SJSA1 (cell line): Measurements from ENCODE around the gene MPDU1. TPM values are rescaled to one million over a fixed set of nuclear protein-coding genes. Genes with fewer than 3 reads are reported as not detected.
A peak's percentile ranks its signal among the peaks of the same experiment; 100 is the strongest.

Experiments used
- DNase-seq, 2 experiments: peaks; one replicate each; pipeline ENCODE4 v3.0.0-alpha.2; 2015 to 2020; ENCODE audit warnings: low spot score in 2 of 2, low read depth in 1 of 2
- H3K27ac ChIP-seq: fragments of 250-450 bp; sonication (Bioruptor Pico); 2 replicates; pipeline ENCODE4 v1.5.1; 2020; ENCODE audit warnings: mild to moderate bottlenecking, moderate library complexity
- H3K27me3 ChIP-seq: fragments of 250-450 bp; sonication (Bioruptor Pico); replicated peaks from 2 replicates; pipeline ENCODE4 v1.5.1; 2020; ENCODE audit warnings: mild to moderate bottlenecking, moderate library complexity
- H3K36me3 ChIP-seq: fragments of 250-450 bp; sonication (Bioruptor Pico); 2 replicates; pipeline ENCODE4 v1.5.1; 2020; ENCODE audit warnings: mild to moderate bottlenecking
- H3K4me1 ChIP-seq: fragments of 250-450 bp; sonication (Bioruptor Pico); replicated peaks from 2 replicates; pipeline ENCODE4 v1.6.1; 2021; ENCODE audit warnings: mild to moderate bottlenecking
- H3K4me3 ChIP-seq: fragments of 250-450 bp; sonication (Bioruptor Pico); 2 replicates; pipeline ENCODE4 v1.5.1; 2020; ENCODE audit warnings: mild to moderate bottlenecking
- H3K9me3 ChIP-seq: fragments of 250-450 bp; sonication (Bioruptor Pico); replicated peaks from 2 replicates; pipeline ENCODE4 v1.5.1; 2020; ENCODE audit warnings: mild to moderate bottlenecking
- total RNA-seq: library from RNA; depleted of rRNA; stranded (reverse); fragments of >200 nt; shearing (Covaris generic); gene quantifications from 2 replicates; pipeline ENCODE4 v1.2.3, GENCODE V29; 2014; rRNA removed

Gene MPDU1
- total RNA-seq = 166 and 213 TPM in 2 replicates

DNA sequence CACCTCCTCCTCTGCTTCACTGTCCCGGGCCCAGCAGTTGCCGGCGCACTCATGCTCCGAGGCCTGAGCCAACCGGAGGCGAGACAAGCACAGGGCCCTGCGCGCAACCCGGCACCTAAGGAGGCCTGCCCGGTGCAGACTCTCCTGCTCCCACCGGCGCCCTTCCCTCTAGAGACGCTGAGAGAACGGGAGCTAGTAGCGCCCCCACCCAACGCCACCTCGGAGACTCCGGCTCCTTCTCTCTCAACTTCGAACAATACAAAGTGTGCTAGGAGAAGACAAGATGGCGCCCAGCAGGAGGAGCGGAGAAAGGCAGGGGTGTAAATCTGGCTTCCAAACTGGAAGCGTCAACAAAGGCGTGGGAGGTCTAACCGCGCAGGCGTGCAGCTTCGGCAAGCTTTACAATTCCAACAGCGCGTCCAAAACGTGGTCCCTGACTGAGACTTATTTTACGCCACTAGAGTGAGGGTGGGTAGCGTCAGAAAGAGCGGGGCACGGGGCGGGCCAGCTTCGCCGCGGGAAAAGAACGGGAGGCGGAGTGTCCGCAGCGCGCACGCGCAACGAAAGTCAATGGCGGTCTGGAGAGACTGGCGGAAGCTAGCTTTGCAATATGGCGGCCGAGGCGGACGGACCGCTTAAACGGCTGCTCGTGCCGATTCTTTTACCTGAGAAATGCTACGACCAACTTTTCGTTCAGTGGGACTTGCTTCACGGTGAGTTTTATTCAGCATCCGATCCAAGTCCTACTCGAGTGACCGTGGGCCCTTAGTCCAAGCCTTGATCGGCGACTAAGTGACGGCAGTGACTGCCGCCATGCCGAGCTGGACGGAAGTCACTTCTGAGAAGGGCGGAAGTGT is at the start of gene MPDU1:
MPDU1 (plus strand) TSS at position 600 of the 857 bp plus-strand sequence; CDS start at position 611, 11 bp downstream.
- H3K4me1 ChIP-seq = peaks cover 33% of the 10 kb centered on the region
- no peaks in the 10 kb centered on the region for H3K9me3 ChIP-seq
- peak within 1 kb of the TSS; percentile 98 for H3K27ac ChIP-seq
- H3K4me3 ChIP-seq = peak within 1 kb of the TSS; percentile 60
- H3K27me3 ChIP-seq = no peaks in the 10 kb centered on the region
- H3K36me3 ChIP-seq = peaks cover 57% of the 10 kb centered on the region
- peak; percentile 97 to 98 for DNase-seq

DNA sequence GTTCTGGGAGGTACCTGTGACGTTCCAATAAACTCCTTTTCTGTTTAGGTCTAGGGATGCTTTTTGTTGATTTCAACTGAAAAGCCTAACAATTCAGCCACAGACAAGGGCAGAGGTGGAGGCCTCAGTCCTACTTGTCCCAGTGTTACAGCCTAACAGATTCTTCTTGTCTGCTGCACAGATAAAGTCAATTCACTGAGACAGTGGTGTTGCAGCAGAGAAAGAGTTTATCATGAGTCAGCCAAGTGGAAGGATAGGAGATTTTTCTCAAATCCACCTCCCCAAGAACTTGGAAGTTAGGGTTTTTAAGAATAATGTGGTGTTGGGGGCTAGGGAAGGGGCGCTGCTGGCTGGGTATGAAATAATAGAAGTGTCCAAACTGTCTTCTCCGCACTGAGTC is 45.6 kb upstream of the MPDU1 start:
- DNase-seq = no peak
- Histone ChIP-seq H3K27me3 (no peaks in the 10 kb centered on the region), H3K9me3 (peaks cover 15% of the 10 kb centered on the region), H3K27ac (no peak overlapping the region), H3K4me1 (no peaks in the 10 kb centered on the region), H3K4me3 (no peak overlapping the region), H3K36me3 (no peaks in the 10 kb centered on the region)

DNA sequence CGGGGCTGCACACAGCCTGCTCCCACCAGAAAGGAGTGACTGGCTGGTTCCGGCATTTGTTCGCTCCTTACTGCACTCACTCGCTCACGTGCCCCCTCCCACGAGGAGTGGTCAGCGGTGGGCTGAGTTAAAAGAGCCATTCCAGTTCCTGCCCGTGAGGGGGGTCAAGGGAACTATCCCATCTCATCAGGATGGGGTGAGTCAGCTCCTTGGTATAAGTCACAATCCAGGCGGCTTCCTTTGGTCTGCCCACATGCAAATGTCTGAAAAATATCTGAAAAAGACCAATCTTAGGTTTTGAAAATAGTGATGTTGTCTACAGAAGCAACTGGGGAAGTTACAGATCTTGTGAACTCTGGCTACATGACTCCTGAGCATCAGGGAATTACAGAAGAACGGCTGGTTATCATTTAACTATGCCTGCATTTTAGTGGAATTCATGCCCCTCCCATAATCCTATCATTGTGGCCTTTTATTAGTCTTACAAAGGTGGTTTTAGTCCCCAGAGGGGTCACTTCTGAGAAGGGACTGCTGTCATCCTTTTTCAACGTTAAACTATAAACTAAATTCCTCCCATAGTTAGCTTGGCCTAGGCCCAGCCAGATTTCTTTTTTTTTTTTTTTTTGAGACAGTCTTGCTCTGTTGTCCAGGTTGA is 44.6 kb upstream of the MPDU1 start:
- no peaks in the 10 kb centered on the region for H3K36me3 ChIP-seq
- no peaks in the 10 kb centered on the region for H3K4me1 ChIP-seq
- no peak overlapping the region for H3K27ac ChIP-seq
- no peak for DNase-seq
- H3K4me3 ChIP-seq = no peak overlapping the region
- H3K27me3 ChIP-seq = no peaks in the 10 kb centered on the region
- H3K9me3 ChIP-seq = peaks cover 15% of the 10 kb centered on the region

DNA sequence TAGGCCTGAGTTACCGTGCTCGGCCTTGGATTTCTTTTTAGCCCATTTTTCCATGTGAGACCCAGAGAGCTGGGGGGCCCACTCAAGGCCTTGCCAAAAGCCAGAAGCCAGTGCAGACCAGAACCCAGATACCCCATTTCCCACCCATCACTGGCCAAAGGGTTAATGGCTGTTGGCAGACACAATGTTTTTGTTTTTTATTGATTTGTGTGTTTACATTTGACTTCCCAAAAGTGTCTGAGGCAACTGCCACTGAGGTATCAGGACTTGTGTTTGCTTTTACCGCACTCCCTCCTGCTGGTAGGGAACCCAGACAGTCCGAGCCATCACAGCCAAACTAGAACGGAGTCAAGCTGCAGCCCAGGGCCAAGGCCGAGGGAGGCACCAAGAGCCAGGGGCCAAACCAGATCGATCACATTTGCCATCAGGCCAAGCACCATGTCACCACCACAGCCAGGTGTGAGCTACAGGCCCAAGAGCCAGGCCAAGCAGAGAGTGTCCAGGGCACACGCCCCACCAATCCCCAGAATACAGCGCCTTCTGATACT is 42.5 kb upstream of the MPDU1 start:
- Histone ChIP-seq H3K4me1 (no peaks in the 10 kb centered on the region), H3K36me3 (no peaks in the 10 kb centered on the region)
- DNase-seq = no peak

DNA sequence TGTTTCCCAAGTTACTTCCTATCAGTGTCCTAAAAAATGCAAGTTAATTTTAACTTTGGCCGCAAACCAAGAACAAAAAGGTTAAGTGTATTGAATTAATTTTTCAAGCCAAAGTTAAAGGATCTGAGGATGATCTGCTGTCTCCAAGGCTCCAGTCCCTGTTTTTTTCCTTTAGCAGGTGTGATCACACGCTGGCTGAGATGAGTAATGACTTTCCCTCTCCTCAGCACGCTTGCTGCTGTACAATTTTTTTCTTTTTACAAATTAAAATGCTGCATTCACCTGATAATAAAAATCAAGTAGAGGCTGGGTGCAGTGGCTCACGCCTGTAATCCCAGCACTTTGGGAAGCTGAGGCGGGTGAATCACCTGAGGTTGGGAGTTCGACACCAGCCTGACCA is 38.7 kb upstream of the MPDU1 start:
- no peak for DNase-seq
- Histone ChIP-seq H3K9me3 (no peaks in the 10 kb centered on the region), H3K27ac (no peak overlapping the region), H3K4me1 (peaks cover 12% of the 10 kb centered on the region), H3K4me3 (no peak overlapping the region), H3K36me3 (no peaks in the 10 kb centered on the region), H3K27me3 (no peaks in the 10 kb centered on the region)

More for the DNA sequence above, 42.5 kb upstream of the MPDU1 start:
- Histone ChIP-seq H3K27ac (no peak overlapping the region), H3K9me3 (peaks cover 15% of the 10 kb centered on the region), H3K4me3 (no peak overlapping the region), H3K27me3 (no peaks in the 10 kb centered on the region)

DNA sequence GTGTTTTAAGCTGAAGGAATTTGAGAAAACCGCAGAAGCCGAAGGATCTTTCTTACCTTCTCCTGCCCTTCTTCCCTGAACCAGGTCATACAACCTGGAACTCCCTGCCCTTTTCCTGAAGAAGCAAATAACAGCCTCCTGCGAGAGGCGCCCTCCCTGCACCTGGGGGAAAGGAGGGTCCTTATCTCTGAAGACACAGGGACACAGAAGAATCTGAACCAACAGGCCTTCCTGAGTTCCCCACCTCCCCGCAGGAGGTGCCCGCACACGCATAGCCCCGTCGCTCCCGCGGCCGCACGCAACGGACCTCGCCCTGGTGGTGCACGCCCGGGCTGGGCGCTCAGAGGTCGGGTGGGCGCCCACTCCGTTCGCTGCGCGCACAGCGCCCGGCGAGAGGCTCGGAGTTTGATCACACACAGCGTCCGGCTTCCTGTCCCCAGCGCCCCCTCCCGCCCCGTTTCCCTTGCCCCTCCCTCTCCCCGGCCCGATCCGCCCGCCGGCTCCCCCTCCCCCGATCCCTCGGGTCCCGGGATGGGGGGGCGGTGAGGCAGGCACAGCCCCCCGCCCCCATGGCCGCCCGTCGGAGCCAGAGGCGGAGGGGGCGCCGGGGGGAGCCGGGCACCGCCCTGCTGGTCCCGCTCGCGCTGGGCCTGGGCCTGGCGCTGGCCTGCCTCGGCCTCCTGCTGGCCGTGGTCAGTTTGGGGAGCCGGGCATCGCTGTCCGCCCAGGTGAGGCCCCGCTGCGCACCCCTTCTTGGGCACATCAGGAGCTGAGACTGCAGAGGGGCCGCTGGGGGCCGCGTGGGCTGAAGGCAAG is 34.9 kb upstream of the MPDU1 start, which contains the start of gene TNFSF12:
TNFSF12 (plus strand) TSS at position 474 of the 816 bp plus-strand sequence; CDS start at position 570, 96 bp downstream.
- Histone ChIP-seq H3K27ac (no peak within 1 kb of the TSS), H3K9me3 (no peaks in the 10 kb centered on the region), H3K4me3 (peak within 1 kb of the TSS; percentile 47), H3K27me3 (no peaks in the 10 kb centered on the region), H3K36me3 (no peaks in the 10 kb centered on the region), H3K4me1 (peaks cover 12% of the 10 kb centered on the region)
- peak; percentile 29 to 61 for DNase-seq

DNA sequence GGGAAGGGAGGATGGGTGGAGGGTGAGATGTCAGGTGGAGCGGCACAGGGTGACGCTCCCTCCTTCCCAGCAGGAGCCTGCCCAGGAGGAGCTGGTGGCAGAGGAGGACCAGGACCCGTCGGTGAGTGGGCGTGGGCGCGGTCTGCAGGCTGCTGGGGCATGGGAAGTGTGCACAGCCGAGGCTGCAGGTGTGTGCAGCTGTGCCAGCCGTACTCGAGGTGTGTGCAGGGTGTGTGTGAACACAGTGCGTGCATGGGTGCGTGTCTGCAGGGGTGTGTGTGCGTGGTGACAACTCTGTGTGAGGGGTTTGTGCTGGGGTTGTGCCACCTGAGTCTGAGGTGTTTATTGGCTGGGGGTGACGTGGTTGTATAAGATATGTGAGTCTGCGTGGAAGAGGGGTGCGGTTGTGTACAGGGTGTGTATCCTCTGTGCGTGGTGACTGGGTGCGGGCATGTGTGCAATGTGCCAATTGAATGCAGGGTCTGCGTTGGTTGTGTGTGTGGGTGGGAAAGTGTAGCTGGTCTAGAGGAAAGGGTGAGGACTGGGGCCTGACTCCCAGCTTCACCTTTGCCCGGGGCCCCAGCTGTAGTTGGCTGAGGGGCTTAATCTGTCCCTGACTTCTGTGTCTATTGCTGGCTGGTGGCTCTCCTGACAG is 34.1 kb upstream of the MPDU1 start:
- Histone ChIP-seq H3K27ac (no peak overlapping the region), H3K9me3 (no peaks in the 10 kb centered on the region), H3K4me1 (peaks cover 12% of the 10 kb centered on the region), H3K27me3 (no peaks in the 10 kb centered on the region), H3K4me3 (peak overlapping the region; percentile 47), H3K36me3 (no peaks in the 10 kb centered on the region)
- no peak for DNase-seq

DNA sequence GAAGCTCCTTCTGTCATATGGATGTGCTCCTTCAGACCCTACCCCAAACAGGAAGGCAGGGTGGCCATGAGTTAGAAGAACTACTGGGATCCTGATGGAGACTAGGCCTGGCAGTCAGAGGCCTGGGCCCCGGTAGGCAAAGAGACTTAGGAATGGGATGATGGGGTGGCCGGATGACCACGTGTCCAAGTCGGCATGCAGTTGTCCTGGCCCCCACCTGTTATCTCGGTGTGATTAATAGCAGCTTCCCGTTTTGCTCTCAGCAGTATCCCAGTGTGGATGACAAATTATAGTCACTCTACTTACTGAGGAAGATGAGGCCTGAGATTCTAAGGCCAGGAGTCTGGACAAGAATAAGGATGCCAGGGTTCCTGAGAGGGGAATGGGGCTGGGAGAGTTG is 33.3 kb upstream of the MPDU1 start:
- Histone ChIP-seq H3K9me3 (no peaks in the 10 kb centered on the region), H3K36me3 (no peaks in the 10 kb centered on the region), H3K27ac (no peak overlapping the region), H3K27me3 (no peaks in the 10 kb centered on the region), H3K4me3 (no peak overlapping the region), H3K4me1 (peaks cover 12% of the 10 kb centered on the region)
- no peak for DNase-seq

DNA sequence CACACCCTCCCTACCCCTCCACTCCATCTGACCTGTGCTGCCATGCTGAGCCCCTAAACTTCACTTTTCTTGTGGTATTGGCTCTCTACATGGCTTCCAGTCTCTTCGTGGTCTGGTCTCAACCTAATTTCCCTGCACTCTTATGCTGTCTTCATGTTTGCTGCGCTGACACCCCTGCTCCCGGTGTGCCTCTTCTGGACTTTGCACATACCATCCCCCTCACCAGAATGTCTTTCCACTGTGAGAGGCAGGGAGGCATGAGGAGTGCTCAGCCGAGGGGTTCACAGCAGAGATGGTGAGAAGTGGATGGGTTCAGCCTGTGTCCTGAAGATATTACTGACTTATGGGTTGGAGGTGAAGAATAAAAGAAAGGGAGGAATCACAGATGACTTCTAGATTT is 32.3 kb upstream of the MPDU1 start:
- Histone ChIP-seq H3K27ac (no peak overlapping the region), H3K9me3 (no peaks in the 10 kb centered on the region), H3K36me3 (no peaks in the 10 kb centered on the region), H3K27me3 (no peaks in the 10 kb centered on the region), H3K4me3 (no peak overlapping the region), H3K4me1 (peaks cover 12% of the 10 kb centered on the region)
- DNase-seq = no peak

DNA sequence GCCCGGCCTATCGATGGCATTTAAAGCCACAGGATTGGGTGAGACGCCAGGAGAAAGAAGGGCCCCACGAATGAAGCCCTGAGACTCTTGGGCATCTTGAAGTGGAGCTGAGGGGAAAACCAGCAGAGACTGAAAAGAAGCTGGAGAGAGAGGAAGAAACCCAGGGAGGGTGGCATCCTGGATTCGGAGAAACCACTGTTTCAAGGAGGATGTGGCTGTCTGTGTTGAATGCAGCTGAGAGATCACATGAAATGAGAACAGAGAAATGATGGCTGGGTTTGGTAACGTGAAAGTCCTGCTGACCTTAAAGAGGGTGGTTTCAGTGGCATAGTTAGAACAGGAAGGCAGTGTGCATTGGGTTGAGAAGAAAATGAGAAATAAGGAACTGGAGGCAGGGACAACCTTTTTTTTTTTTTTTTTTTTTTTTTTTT is 31.0 kb upstream of the MPDU1 start:
- H3K27me3 ChIP-seq = no peaks in the 10 kb centered on the region
- no peak overlapping the region for H3K4me3 ChIP-seq
- H3K9me3 ChIP-seq = no peaks in the 10 kb centered on the region
- no peak overlapping the region for H3K27ac ChIP-seq
- H3K36me3 ChIP-seq = no peaks in the 10 kb centered on the region
- H3K4me1 ChIP-seq = peaks cover 12% of the 10 kb centered on the region
- DNase-seq = no peak

DNA sequence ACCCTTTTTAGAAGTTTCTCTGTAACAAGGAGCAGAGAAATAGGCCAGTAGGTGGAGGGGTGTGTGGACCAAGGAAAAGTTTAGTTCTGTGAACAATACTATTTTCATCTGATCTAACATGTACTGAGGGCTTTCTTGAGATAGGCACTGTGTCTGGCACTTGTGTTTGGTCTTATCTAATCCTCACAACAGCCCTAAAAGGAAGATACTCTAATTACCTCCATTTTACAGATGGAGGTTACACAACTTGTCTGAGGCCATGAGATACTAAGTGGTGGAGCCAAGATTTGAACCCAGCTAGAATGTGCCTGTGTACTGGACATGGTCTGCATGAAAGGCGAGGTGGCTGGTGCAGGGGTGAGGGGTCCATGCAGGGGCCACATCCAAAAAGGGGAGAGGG is 30.3 kb upstream of the MPDU1 start:
- H3K9me3 ChIP-seq = no peaks in the 10 kb centered on the region
- H3K4me3 ChIP-seq = no peak overlapping the region
- H3K27me3 ChIP-seq = no peaks in the 10 kb centered on the region
- DNase-seq = no peak
- no peak overlapping the region for H3K27ac ChIP-seq
- peaks cover 10% of the 10 kb centered on the region for H3K4me1 ChIP-seq
- no peaks in the 10 kb centered on the region for H3K36me3 ChIP-seq

DNA sequence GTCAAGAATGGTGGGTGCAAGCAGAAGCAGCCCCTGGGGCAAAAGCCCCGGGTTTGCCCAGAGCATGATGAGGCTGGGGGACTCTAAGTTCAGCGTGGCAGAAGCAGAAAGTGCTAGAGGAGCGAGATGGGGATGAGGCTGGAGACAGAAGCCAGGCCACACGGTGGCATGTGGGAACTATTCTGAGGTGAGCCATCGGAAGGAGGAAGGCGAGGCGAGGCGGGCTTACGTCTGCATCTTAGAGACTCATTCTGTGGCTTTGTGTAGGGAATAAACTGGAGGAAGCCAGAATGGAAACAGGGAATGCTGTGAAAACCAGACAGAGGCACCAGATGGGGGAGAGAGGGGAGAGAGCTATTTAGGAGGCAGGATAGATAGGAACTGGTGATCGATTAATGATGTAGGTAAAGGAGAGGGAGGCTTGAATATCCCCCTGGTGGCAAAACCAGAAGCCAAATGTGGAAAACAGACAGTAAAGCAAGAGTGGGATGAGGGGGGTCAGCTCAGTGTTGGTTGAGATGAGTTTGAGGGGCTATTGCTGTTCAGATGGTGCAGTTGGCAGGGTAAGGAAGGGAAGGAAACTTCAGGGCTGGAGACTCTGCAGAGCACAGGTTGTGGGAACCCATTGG is 28.2 kb upstream of the MPDU1 start:
- no peak overlapping the region for H3K27ac ChIP-seq
- no peaks in the 10 kb centered on the region for H3K9me3 ChIP-seq
- no peaks in the 10 kb centered on the region for H3K36me3 ChIP-seq
- DNase-seq = no peak
- peaks cover 2% of the 10 kb centered on the region for H3K4me1 ChIP-seq
- H3K4me3 ChIP-seq = no peak overlapping the region
- no peaks in the 10 kb centered on the region for H3K27me3 ChIP-seq

DNA sequence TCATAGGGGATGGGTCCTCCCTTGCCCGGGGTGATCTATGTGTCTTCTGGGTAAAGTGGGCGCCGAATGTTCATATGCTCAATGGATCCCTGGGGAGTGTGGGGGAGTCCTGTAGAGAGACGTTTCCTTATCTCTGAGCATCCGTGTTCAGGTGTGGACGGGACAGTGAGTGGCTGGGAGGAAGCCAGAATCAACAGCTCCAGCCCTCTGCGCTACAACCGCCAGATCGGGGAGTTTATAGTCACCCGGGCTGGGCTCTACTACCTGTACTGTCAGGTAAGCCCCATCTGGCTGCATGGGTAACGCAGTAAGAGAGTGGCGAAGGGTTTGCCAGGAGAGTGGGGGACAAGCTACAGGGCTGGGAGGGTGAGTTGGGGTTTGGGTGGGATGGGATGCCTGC is 27.0 kb upstream of the MPDU1 start:
- DNase-seq = no peak
- Histone ChIP-seq H3K9me3 (no peaks in the 10 kb centered on the region), H3K4me3 (no peak overlapping the region), H3K4me1 (peaks cover 7% of the 10 kb centered on the region), H3K27ac (no peak overlapping the region), H3K36me3 (no peaks in the 10 kb centered on the region), H3K27me3 (no peaks in the 10 kb centered on the region)
